ENCODE results near the gene ADAM15. TPM values are rescaled to one million over a fixed set of nuclear protein-coding genes. Genes with fewer than 3 reads are reported as not detected.

The ADAM15 gene
- total RNA-seq, 1 experiment from 2014 or later: 41.7 TPM

DNA sequence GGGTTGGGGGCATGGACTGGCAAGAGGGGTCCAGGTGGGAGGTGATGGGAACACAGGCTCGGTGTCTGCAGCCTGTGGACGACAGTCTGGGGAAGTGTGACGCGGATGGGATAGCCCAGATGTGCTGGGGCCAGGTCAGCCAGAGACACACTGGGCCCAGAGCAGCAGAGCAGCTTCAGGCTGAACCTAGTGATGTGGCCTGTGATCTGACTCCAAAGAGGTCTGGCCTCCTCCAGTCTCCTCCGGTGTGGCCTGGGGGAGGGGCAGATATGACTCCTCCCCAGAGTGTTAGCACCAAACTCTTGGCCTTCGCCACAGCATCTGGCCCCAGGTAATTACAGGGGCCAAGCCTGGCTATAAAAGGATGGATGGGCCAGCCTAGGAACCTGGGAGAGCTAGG, 41.0 kb downstream of the ADAM15 start:
- CTCF ChIA-PET: interaction anchor here (0.6 to 2.0 kb wide), 6 partner anchors 13 to 81 kb away, joined by 3 to 27 read pairs (median 8); partner anchors contain the start of genes KRTCAP2 and SLC50A1
- intact Hi-C loops (cut with micrococcal nuclease; ENCODE audit: unreplicated experiment) (loop anchor here (2.0 to 5.0 kb wide), 2 partner anchors 35 to 77 kb away; partner anchors contain the start of gene EFNA1), in situ Hi-C loops (cut with HindIII; ENCODE audit: low pct_unique_long_range_greater_than_20kb, low sequenced_read_pairs) (no loop called here)
- H3K9me3 ChIP-seq (ENCODE audit: control insufficient read depth, insufficient read depth, low read depth, low read length): no peaks in the 10 kb centered on the region
- no peak overlapping the region for H3K27ac ChIP-seq (ENCODE audit: low read length)
- POLR2A ChIA-PET: no interaction called here
- H3K4me3 ChIP-seq (ENCODE audit: low read depth in 2 of 2, low read length in 2 of 2): no peak overlapping the region
- DNase-seq (ENCODE audit: low read depth, low spot score): no peak
- BruUV-seq (replicated peaks): no TSS peak
- no peak for TF ChIP-seq POLR2AphosphoS5 (IDR thresholded peaks at IDR 0.05; ENCODE audit: low read depth, low read length)
- ATAC-seq: no peak
- H3K4me1 ChIP-seq (ENCODE audit: control insufficient read depth, insufficient read depth, low read length): peaks cover 16% of the 10 kb centered on the region; the same call in 1 of the 2 replicates
- peaks cover 2% of the 10 kb centered on the region; the same call in 1 of the 2 replicates for H3K27me3 ChIP-seq (ENCODE audit: control insufficient read depth, insufficient read depth, low read length)
- H3K36me3 ChIP-seq (ENCODE audit: control insufficient read depth, insufficient read depth, low read length): no peaks in the 10 kb centered on the region

- in situ Hi-C loops (cut with HindIII; ENCODE audit: low pct_unique_long_range_greater_than_20kb, low sequenced_read_pairs) (no loop called here), intact Hi-C loops (cut with micrococcal nuclease; ENCODE audit: unreplicated experiment) (loop anchor here (2.0 to 5.0 kb wide), 2 partner anchors 35 to 76 kb away; partner anchors contain the start of gene EFNA1)
- Histone ChIP-seq H3K4me3 (ENCODE audit: low read depth in 2 of 2, low read length in 2 of 2) (no peak overlapping the region), H3K36me3 (ENCODE audit: control insufficient read depth, insufficient read depth, low read length) (no peaks in the 10 kb centered on the region), H3K27ac (ENCODE audit: low read length) (no peak overlapping the region), H3K27me3 (ENCODE audit: control insufficient read depth, insufficient read depth, low read length) (peaks cover 2% of the 10 kb centered on the region; the same call in 1 of the 2 replicates), H3K4me1 (ENCODE audit: control insufficient read depth, insufficient read depth, low read length) (peaks cover 16% of the 10 kb centered on the region; the same call in 1 of the 2 replicates), H3K9me3 (ENCODE audit: control insufficient read depth, insufficient read depth, low read depth, low read length) (no peaks in the 10 kb centered on the region)
- no peak for ATAC-seq
- ChIA-PET POLR2A (no interaction called here), CTCF (interaction anchor here (1.8 to 2.0 kb wide), 2 partner anchors 76 to 80 kb away, joined by 15 to 27 read pairs; partner anchors contain the start of gene KRTCAP2)
- no peak for DNase-seq (ENCODE audit: low read depth, low spot score)
- TF ChIP-seq TCF7L2 (IDR thresholded peaks at IDR 0.05; ENCODE audit: low read depth, low read length) (no peak), SIN3A (IDR thresholded peaks at IDR 0.05; ENCODE audit: borderline replicate concordance, insufficient read depth, low read depth, low read length) (no peak), POLR2AphosphoS5 (IDR thresholded peaks at IDR 0.05; ENCODE audit: low read depth, low read length) (no peak), REST (IDR thresholded peaks at IDR 0.05; ENCODE audit: insufficient read depth in 1 of 2, low read depth in 2 of 2, low read length in 1 of 2) (no peak), CTCF (IDR thresholded peaks at IDR 0.05) (no peak)
- BruUV-seq (replicated peaks): no TSS peak
Measured at GRCh38 chr1:155092641-155093040, 41.5 kb downstream of the ADAM15 start.
